ENCODE results near the gene RASD1.

GRCh38 chr17:17537311-17538099 is 41.3 kb upstream of the RASD1 start:
- TF ChIP-seq CTCF (conservative IDR thresholded peaks at IDR 0.05; ENCODE audit: low read depth in 2 of 2) (no peak), POLR2AphosphoS5 (IDR thresholded peaks at IDR 0.05; ENCODE audit: low read depth) (no peak), REST (IDR thresholded peaks at IDR 0.05; ENCODE audit: unreplicated experiment) (no peak), EZH2 (IDR thresholded peaks at IDR 0.05; ENCODE audit: low read depth, unreplicated experiment) (no peak), EZH2phosphoT487 (IDR thresholded peaks at IDR 0.05; ENCODE audit: unreplicated experiment) (no peak), CREB1 (CRISPR knock-in tag; IDR thresholded peaks at IDR 0.05; ENCODE audit: low read depth) (no peak), JUNB (IDR thresholded peaks at IDR 0.05; ENCODE audit: unreplicated experiment) (no peak), ZNF114 (CRISPR knock-in tag; IDR thresholded peaks at IDR 0.05) (no peak), ZNF462 (CRISPR knock-in tag; IDR thresholded peaks at IDR 0.05) (no peak), ZNF331 (CRISPR knock-in tag; IDR thresholded peaks at IDR 0.05; ENCODE audit: low read depth) (no peak), ETS1 (IDR thresholded peaks at IDR 0.05) (no peak), NANOG (IDR thresholded peaks at IDR 0.05; ENCODE audit: borderline replicate concordance) (no peak)
